A549 (cell line): ENCODE data around the gene NFATC4. TPM values are rescaled to one million over a fixed set of nuclear protein-coding genes. Genes with fewer than 3 reads are reported as not detected.
"Not testable (repeated sequence)": the region's sequence is repeated elsewhere in the genome, so short reads cannot be mapped to it uniquely, and the experiment has no call there.

Experiments used
- ATAC-seq, 2 experiments: fragments of 200-7000 bp in 1 of 2; fragments of >200 bp in 1 of 2; cut with Nextera tagmentation in 1 of 2; cut with Tn5 transposase in 1 of 2; 3 replicates each; pipeline versions ENCODE4 v1.8.0 to v1.9.1; 2018 to 2020; ENCODE audit warnings: mild to moderate bottlenecking in 1 of 2, moderate library complexity in 1 of 2
- CTCF ChIA-PET: fragments of 300-600 bp; sonication (Branson Sonifier 250); formaldehyde crosslinking; extraction: SDS; loops from one replicate; lab custom pipeline; 2021; ENCODE audit warnings: antibody characterized with exemption, inconsistent platforms; lab: Yijun Ruan, JAX
- POLR2A ChIA-PET: fragments of 350-600 bp; formaldehyde crosslinking; extraction: SDS; loops from one replicate; lab custom pipeline; 2021; ENCODE audit warnings: antibody characterized with exemption, inconsistent platforms; lab: Yijun Ruan, JAX
- DNase-seq, 2 experiments: peaks; one replicate each; pipeline versions ENCODE4 v3.0.0 to v3.0.0-alpha.2; 2011 to 2016; ENCODE audit warnings: low read depth in 1 of 2, low spot score in 1 of 2
- FAIRE-seq: peaks from 2 replicates; lab custom pipeline; 2011; peaks lifted over from hg19 to GRCh38; lab: Jason Lieb, UNC
- H3K27ac ChIP-seq, 2 experiments: fragments of >200 bp; sonication (Bioruptor Twin); formaldehyde crosslinking; 3 replicates each; pipeline ENCODE4 v1.5.1; 2016 to 2017
- H3K4me1 ChIP-seq: fragments of >200 bp; sonication (Bioruptor Twin); formaldehyde crosslinking; 3 replicates; pipeline ENCODE4 v1.6.1; 2016
- H3K4me2 ChIP-seq: fragments of >200 bp; sonication (Bioruptor Twin); formaldehyde crosslinking; 3 replicates; pipeline ENCODE4 v1.6.1; 2016
- H3K4me3 ChIP-seq: fragments of >200 bp; sonication (Bioruptor Twin); formaldehyde crosslinking; 3 replicates; pipeline ENCODE4 v1.5.1; 2016
- H3K9me3 ChIP-seq: fragments of >200 bp; sonication (Bioruptor Twin); formaldehyde crosslinking; 3 replicates; pipeline ENCODE4 v1.6.1; 2016
- ATOH8 ChIP-seq: fragments of 250-450 bp; sonication (Bioruptor Pico); IDR thresholded peaks from 2 replicates; pipeline ENCODE4 v1.5.0; 2020; ENCODE audit warnings: low read depth, mild to moderate bottlenecking, moderate library complexity
- BHLHE40 ChIP-seq: IDR thresholded peaks from 2 replicates; pipeline ENCODE4 v1.6.1; 2012; ENCODE audit warnings: low read depth, low read length, inconsistent platforms
- CEBPB ChIP-seq, 2 experiments: fragments of >200 bp in 1 of 2; sonication (Bioruptor Twin) in 1 of 2; formaldehyde crosslinking in 1 of 2; IDR thresholded peaks; 2 replicates each; pipeline ENCODE4 v1.6.1; 2012 to 2016
- CHD4 ChIP-seq: fragments of 200-600 bp; sonication (generic); IDR thresholded peaks from 2 replicates; pipeline ENCODE4 v1.6.1; 2016; ENCODE audit warnings: antibody characterized with exemption, mild to moderate bottlenecking, borderline replicate concordance
- E2F6 ChIP-seq: IDR thresholded peaks from 2 replicates; pipeline ENCODE4 v1.6.1; 2012; ENCODE audit warnings: low read depth, borderline replicate concordance
- FOSB ChIP-seq: fragments of 250-450 bp; sonication (Bioruptor Pico); IDR thresholded peaks from 2 replicates; pipeline ENCODE4 v1.5.0; 2020; ENCODE audit warnings: mild to moderate bottlenecking, moderate library complexity
- HDAC2 ChIP-seq: fragments of 200-600 bp; sonication (generic); IDR thresholded peaks from 2 replicates; pipeline ENCODE4 v1.6.1; 2016
- HMGXB4 ChIP-seq: fragments of 250-450 bp; sonication (Bioruptor Pico); IDR thresholded peaks from 2 replicates; pipeline ENCODE4 v1.5.0; 2021; ENCODE audit warnings: mild to moderate bottlenecking, moderate library complexity, borderline replicate concordance
- JUN ChIP-seq, 2 experiments: fragments of >200 bp; sonication (Bioruptor Twin); formaldehyde crosslinking; IDR thresholded peaks; 2 replicates in 1 of 2; 3 replicates in 1 of 2; pipeline ENCODE4 v1.6.1; 2016 to 2017
- KDM1A ChIP-seq: fragments of 200-600 bp; sonication (generic); IDR thresholded peaks from 2 replicates; pipeline ENCODE4 v1.6.1; 2016; ENCODE audit warnings: low read depth, mild to moderate bottlenecking
- KDM5A ChIP-seq: fragments of 200-600 bp; sonication (generic); IDR thresholded peaks from 2 replicates; pipeline ENCODE4 v1.6.1; 2016; ENCODE audit warnings: antibody characterized with exemption, mild to moderate bottlenecking
- MAZ ChIP-seq: fragments of 150-350 bp; IDR thresholded peaks from 2 replicates; pipeline ENCODE4 v1.6.1; 2014; ENCODE audit warnings: antibody characterized with exemption, low read depth, low read length, borderline replicate concordance
- MYC ChIP-seq: IDR thresholded peaks from 2 replicates; pipeline ENCODE4 v1.6.1; 2012; ENCODE audit warnings: mild to moderate bottlenecking, inconsistent platforms, low read length, improper control_type of control experiment, borderline replicate concordance
- POLR2A ChIP-seq: IDR thresholded peaks from 2 replicates; pipeline ENCODE4 v1.6.1; 2012; ENCODE audit warnings: mild to moderate bottlenecking, low read length
- RAD21 ChIP-seq, 2 experiments: fragments of >200 bp in 1 of 2; sonication (Bioruptor Twin) in 1 of 2; formaldehyde crosslinking in 1 of 2; IDR thresholded peaks in 1 of 2; conservative IDR thresholded peaks in 1 of 2; 2 replicates in 1 of 2; 3 replicates in 1 of 2; pipeline ENCODE4 v1.6.1; 2012 to 2018; ENCODE audit warnings: inconsistent platforms in 1 of 2
- RFX5 ChIP-seq: fragments of 450-650 bp; IDR thresholded peaks from 2 replicates; pipeline ENCODE4 v1.7.1; 2014; ENCODE audit warnings: antibody characterized with exemption, mild to moderate bottlenecking, moderate library complexity
- TFCP2L1 ChIP-seq: fragments of 250-450 bp; sonication (Bioruptor Pico); IDR thresholded peaks from 2 replicates; pipeline ENCODE4 v1.5.0; 2021; ENCODE audit warnings: mild to moderate bottlenecking
- USF2 ChIP-seq: fragments of 450-650 bp; IDR thresholded peaks from 2 replicates; pipeline ENCODE4 v1.6.1; 2014; ENCODE audit warnings: antibody characterized with exemption
- ZC3H11A ChIP-seq: fragments of 450-650 bp; IDR thresholded peaks from 2 replicates; pipeline ENCODE4 v1.6.1; 2014; ENCODE audit warnings: antibody characterized with exemption, mild to moderate bottlenecking
- ZNF302 ChIP-seq: fragments of 250-450 bp; sonication (Bioruptor Pico); IDR thresholded peaks from 2 replicates; pipeline ENCODE4 v1.9.0; 2021; ENCODE audit warnings: inconsistent platforms, mild to moderate bottlenecking, moderate library complexity
- WGBS: methylation state at CpG from one replicate; pipeline ENCODE4 v1.1.6; 2017; ENCODE audit errors: missing lambda C conversion rate; 5-methylcytosine and 5-hydroxymethylcytosine counted together
- polyA plus RNA-seq, 4 experiments: library from polyadenylated mRNA; depleted of rRNA in 3 of 4; stranded (reverse); fragments of >200 nt; fragmentation: RNase III in 1 of 4; extraction: RNeasy Plus Mini Kit Qiagen cat#74134 plus additional on column Dnase treatment in 1 of 4; gene quantifications; 2 replicates in 3 of 4; 3 replicates in 1 of 4; pipeline ENCODE4 v1.2.3, GENCODE V29; 2011 to 2017

The NFATC4 gene
- polyA plus RNA-seq, 2 of the 4 experiments (the other 2 are of a cell fraction): 0.04 to 0.32 TPM

- no peak for TF ChIP-seq E2F6
- TF ChIP-seq KDM1A: no peak
- no peak for TF ChIP-seq ZC3H11A
- TF ChIP-seq HDAC2: no peak
- no peak for TF ChIP-seq CHD4
- TF ChIP-seq JUN (IDR thresholded peaks at IDR 0.05): no peak
These were observed 17.5 kb downstream of the NFATC4 start (continued) for GRCh38 chr14:24385524-24385923.

- CTCF ChIA-PET: interaction anchor here (1.1 to 3.1 kb wide), 4 partner anchors 22 to 79 kb away, joined by 3 to 10 read pairs (median 4); partner anchors contain the start of gene CIDEB
- no peak for FAIRE-seq
These were observed 19.0 kb downstream of the NFATC4 start for GRCh38 chr14:24387009-24387345.

GRCh38 chr14:24387579-24387978 is 19.6 kb downstream of the NFATC4 start:
- CTCF ChIA-PET: interaction anchor here (1.1 to 3.8 kb wide), 5 partner anchors 21 to 54 kb away, joined by 3 to 11 read pairs (median 10); no protein-coding TSS in a partner anchor
- POLR2A ChIA-PET, H3K9me3 ChIP-seq, FAIRE-seq, H3K4me3 ChIP-seq, ATAC-seq, H3K27ac ChIP-seq, DNase-seq, H3K4me2 ChIP-seq: not testable (repeated sequence)
- 32% methylated on average over 5 of the region's 5 CpGs for WGBS
- peaks cover 10% of the 10 kb centered on the region for H3K4me1 ChIP-seq

More at GRCh38 chr14:24387009-24387345, 19.0 kb downstream of the NFATC4 start:
- H3K27ac ChIP-seq: no peak overlapping the region
- H3K4me3 ChIP-seq: no peak overlapping the region
- 73% methylated on average over 2 of the region's 2 CpGs for WGBS
- POLR2A ChIA-PET: no interaction called here
- H3K9me3 ChIP-seq: no peaks in the 10 kb centered on the region
- TF ChIP-seq MAZ (no peak), CEBPB (IDR thresholded peaks at IDR 0.05) (no peak), FOSB (CRISPR knock-in tag) (no peak), ATOH8 (CRISPR knock-in tag) (no peak), RFX5 (no peak), USF2 (no peak), MYC (no peak), KDM1A (no peak), HMGXB4 (CRISPR knock-in tag) (no peak), KDM5A (no peak), TFCP2L1 (CRISPR knock-in tag) (no peak), RAD21 (conservative IDR thresholded peaks at IDR 0.05 in 1 of 2, IDR thresholded peaks at IDR 0.05 in 1 of 2) (no peak), JUN (IDR thresholded peaks at IDR 0.05) (no peak), ZNF302 (CRISPR knock-in tag) (no peak), POLR2A (no peak), BHLHE40 (no peak)
- no peak overlapping the region for H3K4me2 ChIP-seq
- no peak for DNase-seq
- no peak for ATAC-seq
- peaks cover 8% of the 10 kb centered on the region for H3K4me1 ChIP-seq
